HG02759 (cell line): Measurements from ENCODE around the gene ZSCAN29.
A peak's percentile ranks its signal among the peaks of the same experiment; 100 is the strongest.

Experiments
- ATAC-seq: cut with Tn5 transposase; IDR thresholded peaks from one replicate; pipeline ENCODE4 v1.9.1; 2021; ENCODE audit warnings: mild to moderate bottlenecking, moderate library complexity; ENCODE audit not compliant: unreplicated experiment

The ZSCAN29 gene

GRCh38 chr15:43352693-43353382 lies 18.0 kb downstream of the ZSCAN29 start:
- ATAC-seq = no peak

DNA sequence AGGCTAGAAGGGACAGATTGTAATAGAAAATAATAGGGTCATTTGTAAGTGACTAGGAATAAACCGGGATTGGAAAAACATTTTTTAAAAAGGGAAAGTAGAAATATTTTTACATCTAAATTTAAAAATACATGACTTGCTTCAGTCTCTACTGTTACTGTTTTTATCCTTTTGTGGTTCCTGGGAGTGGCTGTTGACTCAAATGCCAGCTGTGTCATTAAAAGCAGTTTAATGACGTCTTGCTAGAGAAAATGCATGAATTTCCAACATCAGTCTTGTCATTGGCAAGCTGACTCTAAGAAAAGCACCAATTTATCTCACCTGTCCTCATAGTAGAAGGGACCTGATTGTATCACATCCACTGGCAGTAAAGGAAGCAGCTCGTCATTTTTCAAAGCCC lies 23.7 kb downstream of the ZSCAN29 start:
- ATAC-seq = no peak

DNA sequence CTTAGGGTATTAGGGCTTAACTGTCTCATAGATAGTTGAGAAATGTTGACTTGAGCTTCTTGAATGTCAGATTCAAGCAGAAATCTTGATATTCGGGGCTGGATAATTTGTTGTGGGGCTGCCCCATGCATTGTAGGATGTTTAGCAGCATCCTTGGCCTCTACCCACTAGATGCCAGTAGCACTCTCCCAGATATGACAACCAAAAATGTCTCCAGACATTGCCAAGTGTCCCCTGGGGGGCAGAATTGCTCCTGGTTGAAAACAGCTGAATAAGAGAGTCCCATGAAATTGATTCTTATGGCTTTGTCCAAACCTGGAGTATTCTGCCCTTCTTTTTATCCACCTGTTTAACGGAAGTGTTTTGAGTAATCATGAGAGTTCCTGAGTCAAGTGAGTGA lies 24.5 kb downstream of the ZSCAN29 start:
- no peak for ATAC-seq

- peak; percentile 24 for ATAC-seq
Measured at GRCh38 chr15:43330780-43331087, 40.1 kb downstream of the ZSCAN29 start.

GRCh38 chr15:43329960-43330779 lies 40.7 kb downstream of the ZSCAN29 start, which contains the start of gene LCMT2:
TSS of gene LCMT2 (minus strand) at chr15:43330573. CDS start at chr15:43330489, 84 bp downstream.
- ATAC-seq = peak; percentile 92

DNA sequence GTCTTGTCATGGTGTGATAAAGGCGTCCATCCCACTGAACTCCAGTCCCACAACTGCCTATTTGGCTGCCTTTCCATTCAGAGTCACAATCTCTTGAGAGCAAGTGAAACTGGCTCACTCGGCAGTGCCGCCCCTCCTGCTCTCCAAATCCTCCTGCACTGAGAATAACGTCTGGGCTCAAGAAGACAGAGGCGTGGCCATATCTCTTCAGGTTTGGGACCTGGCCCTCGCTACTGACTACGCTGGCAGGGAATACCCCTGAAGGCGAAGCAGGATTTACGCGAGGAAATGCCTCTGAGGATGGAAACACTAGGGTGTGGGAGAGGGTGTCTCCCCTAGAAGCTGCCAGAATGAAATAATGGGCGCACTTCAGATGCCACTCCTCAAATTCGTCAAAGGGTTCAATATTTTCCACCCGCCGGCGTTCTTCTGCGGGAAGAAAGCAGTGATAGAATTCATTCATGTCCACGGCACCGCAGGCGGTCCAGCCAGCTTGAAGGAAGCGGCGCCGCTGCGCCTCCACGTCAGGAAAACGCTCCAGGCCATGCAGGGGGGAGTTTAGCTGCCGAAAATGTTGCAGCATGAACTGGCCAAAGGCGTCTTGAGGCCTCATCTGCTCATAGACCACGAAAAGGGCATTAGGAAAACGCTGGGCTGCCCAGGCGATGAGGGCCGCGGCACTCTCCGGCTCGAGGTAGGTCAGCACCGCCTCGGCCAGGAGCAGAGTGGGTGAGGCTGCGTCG lies 41.5 kb downstream of the ZSCAN29 start:
- ATAC-seq = no peak

- no peak for ATAC-seq
Measured at GRCh38 chr15:43325039-43325684, 45.7 kb downstream of the ZSCAN29 start.

- ATAC-seq = no peak
Measured at GRCh38 chr15:43318990-43319771, 51.7 kb downstream of the ZSCAN29 start.

GRCh38 chr15:43317566-43318184 lies 53.2 kb downstream of the ZSCAN29 start:
- no peak for ATAC-seq

GRCh38 chr15:43316971-43317346 lies 53.9 kb downstream of the ZSCAN29 start:
- ATAC-seq = no peak

DNA sequence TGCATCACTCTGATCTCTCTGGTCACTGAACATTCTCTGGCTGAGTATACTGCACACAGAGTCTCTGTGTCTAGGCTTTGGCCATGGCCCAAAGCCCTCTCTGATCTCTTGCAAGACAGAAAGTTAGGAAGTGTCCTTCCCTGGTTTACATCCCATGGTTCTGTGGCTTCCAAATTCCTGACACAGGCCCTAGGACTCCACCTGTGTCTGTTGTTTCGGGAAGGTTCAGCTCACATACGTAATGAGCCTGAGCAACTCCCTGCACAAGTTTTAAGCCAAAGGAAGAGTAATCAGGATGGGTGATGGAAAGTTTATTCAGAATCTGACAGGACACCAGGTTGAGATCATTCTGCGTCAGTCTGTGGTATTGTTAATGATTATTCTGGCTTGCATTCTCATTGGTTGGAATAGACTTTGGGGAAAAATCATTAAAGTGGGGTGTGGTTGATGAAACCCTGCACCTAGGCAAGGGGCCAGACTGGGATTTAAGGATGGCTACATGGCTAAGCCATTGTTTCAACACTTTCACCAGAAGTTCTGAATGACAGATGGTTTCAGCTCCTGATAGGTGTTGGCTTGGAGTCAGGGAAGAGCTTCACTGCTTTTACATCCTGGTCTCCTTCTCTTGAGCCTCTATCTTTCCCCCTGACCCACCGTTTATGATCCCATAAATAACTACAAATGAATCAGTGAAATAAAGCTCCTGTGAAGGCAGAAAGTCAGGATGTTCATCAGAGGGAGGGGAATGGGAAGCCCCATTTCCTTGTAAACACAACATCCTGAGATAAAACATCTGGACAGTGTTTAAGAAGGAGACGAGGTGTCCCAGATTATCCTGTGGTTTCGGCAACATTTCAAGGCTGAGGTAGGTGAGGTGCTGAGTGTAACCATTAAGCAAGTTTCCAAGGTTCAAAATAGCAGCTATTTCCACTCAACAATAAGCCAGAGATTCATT lies 54.5 kb downstream of the ZSCAN29 start:
- ATAC-seq = no peak

DNA sequence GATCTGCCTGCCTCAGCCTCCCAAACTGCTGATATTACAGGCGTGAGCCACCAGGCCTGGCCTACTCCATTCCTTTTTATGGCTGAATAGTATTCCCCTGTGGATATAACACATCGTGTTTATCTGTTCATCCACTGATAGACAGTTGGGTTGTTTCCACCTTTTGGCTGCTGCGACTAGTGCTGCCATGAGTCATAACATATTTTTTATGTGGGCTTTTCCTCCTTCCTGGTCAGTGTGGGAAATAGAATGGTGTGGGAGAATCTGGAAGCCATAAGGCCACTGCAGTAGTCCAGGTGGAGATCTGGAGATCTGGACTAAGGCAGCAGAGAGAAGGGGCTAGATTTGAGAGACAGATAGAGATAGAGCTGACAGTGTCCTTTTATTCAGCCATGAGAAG lies 56.7 kb downstream of the ZSCAN29 start:
- no peak for ATAC-seq

- no peak for ATAC-seq
Measured at GRCh38 chr15:43312378-43312777, 58.5 kb downstream of the ZSCAN29 start.
